Keratinocyte (primary cell): ENCODE measurements around the gene CYP4B1. TPM values are rescaled to one million over a fixed set of nuclear protein-coding genes. Genes with fewer than 3 reads are reported as not detected.
"Not testable (repeated sequence)": the region's sequence is repeated elsewhere in the genome, so short reads cannot be mapped to it uniquely, and the experiment has no call there.

Experiments
- DNase-seq: peaks from one replicate; pipeline ENCODE4 v3.0.0-alpha.2; 2011; ENCODE audit warnings: low read depth, missing footprints, low spot score
- FAIRE-seq: peaks from 2 replicates; lab custom pipeline; 2011; peaks lifted over from hg19 to GRCh38; lab: Jason Lieb, UNC
- H2AFZ ChIP-seq: 2 replicates; pipeline ENCODE4 v1.6.0; 2012; ENCODE audit warnings: low read length, control low read depth, inconsistent platforms; ENCODE audit not compliant: control insufficient read depth
- H3K27ac ChIP-seq: 2 replicates; pipeline ENCODE4 v1.5.1; 2011; ENCODE audit warnings: low read length; ENCODE audit not compliant: control insufficient read depth, insufficient read depth
- H3K27me3 ChIP-seq: 3 replicates; pipeline ENCODE4 v1.6.0; 2011; ENCODE audit warnings: low read length; ENCODE audit not compliant: control insufficient read depth, insufficient read depth; ENCODE audit errors: extremely low read depth
- H3K36me3 ChIP-seq, 2 experiments: 2 replicates in 1 of 2; 3 replicates in 1 of 2; pipeline ENCODE4 v1.5.1; 2011; ENCODE audit warnings: low read length in 2 of 2, mild to moderate bottlenecking in 1 of 2; ENCODE audit not compliant: control insufficient read depth in 2 of 2, insufficient read depth in 2 of 2; ENCODE audit errors: extremely low read depth in 1 of 2
- H3K4me1 ChIP-seq: 3 replicates; pipeline ENCODE4 v1.5.1; 2011; ENCODE audit warnings: low read length; ENCODE audit not compliant: control insufficient read depth, insufficient read depth; ENCODE audit errors: extremely low read depth
- H3K4me2 ChIP-seq: 3 replicates; pipeline ENCODE4 v1.6.0; 2011; ENCODE audit warnings: low read depth, low read length; ENCODE audit not compliant: control insufficient read depth, insufficient read depth; ENCODE audit errors: extremely low read depth
- H3K4me3 ChIP-seq, 3 experiments: fragments of 200-600 bp in 1 of 3; sonication (generic) in 1 of 3; 2 replicates in 2 of 3; 3 replicates in 1 of 3; pipeline ENCODE4 v1.5.1; 2011 to 2016; ENCODE audit warnings: low read length in 3 of 3, mild to moderate bottlenecking in 3 of 3, control low read depth in 2 of 3, inconsistent platforms in 1 of 3, low read depth in 1 of 3, mixed read lengths in 1 of 3, mixed run types in 1 of 3, moderate library complexity in 1 of 3; ENCODE audit not compliant: control insufficient read depth in 2 of 3, insufficient read depth in 2 of 3; ENCODE audit errors: extremely low read depth in 1 of 3
- H3K79me2 ChIP-seq: 2 replicates; pipeline ENCODE4 v1.6.0; 2012; ENCODE audit warnings: low read length; ENCODE audit not compliant: control insufficient read depth, insufficient read depth
- H3K9ac ChIP-seq: 3 replicates; pipeline ENCODE4 v1.6.0; 2011; ENCODE audit warnings: low read length; ENCODE audit not compliant: control insufficient read depth, insufficient read depth; ENCODE audit errors: extremely low read depth
- H3K9me1 ChIP-seq: 3 replicates; pipeline ENCODE4 v1.6.0; 2011; ENCODE audit warnings: low read length; ENCODE audit not compliant: control insufficient read depth, insufficient read depth; ENCODE audit errors: extremely low read depth
- H3K9me3 ChIP-seq: 2 replicates; pipeline ENCODE4 v1.5.1; 2012; ENCODE audit warnings: low read depth, low read length; ENCODE audit not compliant: control insufficient read depth
- H4K20me1 ChIP-seq: 3 replicates; pipeline ENCODE4 v1.6.0; 2011; ENCODE audit warnings: low read length; ENCODE audit not compliant: control insufficient read depth, insufficient read depth; ENCODE audit errors: extremely low read depth
- CTCF ChIP-seq, 3 experiments: IDR thresholded peaks in 1 of 3; conservative IDR thresholded peaks in 1 of 3; optimal IDR thresholded peaks in 1 of 3; 2 replicates in 2 of 3; 3 replicates in 1 of 3; pipeline versions ENCODE3 to v1.5.1; 2011; ENCODE audit warnings: low read length in 3 of 3, mild to moderate bottlenecking in 3 of 3, moderate library complexity in 2 of 3, control low read depth in 1 of 3, inconsistent platforms in 1 of 3; ENCODE audit not compliant: insufficient read depth in 2 of 3; ENCODE audit errors: extremely low read depth in 1 of 3
- EZH2 ChIP-seq: IDR thresholded peaks from one replicate; pipeline ENCODE4 v1.6.1; 2012; ENCODE audit warnings: inconsistent platforms, mild to moderate bottlenecking, low read length, moderate library complexity
- dilution Hi-C: fragments of 300-500 bp; cut with MboI; formaldehyde crosslinking; loops from one replicate; pipeline ENCODE4 v1.7.0; 2020; ENCODE audit warnings: low sequenced_read_pairs; ENCODE audit not compliant: extremely low pct_ligation_motif_present
- polyA plus RNA-seq, 5 experiments: library from polyadenylated mRNA; depleted of rRNA in 3 of 5; stranded (reverse) in 3 of 5; stranded (forward) in 1 of 5; unstranded in 1 of 5; fragments of >200 nt; gene quantifications; 1 replicate in 1 of 5; 2 replicates in 3 of 5; 3 replicates in 1 of 5; pipeline versions ENCODE4 v1.2.1 to v1.2.3, GENCODE V29; 2011 to 2012; ENCODE audit warnings: missing spikeins in 2 of 5, low read depth in 1 of 5, low replicate concordance in 1 of 5

Gene CYP4B1
- polyA plus RNA-seq, 1 donor (not counting 4 experiments of a cell fraction or from before 2014, with no cell fraction given): 2.1 TPM

DNA sequence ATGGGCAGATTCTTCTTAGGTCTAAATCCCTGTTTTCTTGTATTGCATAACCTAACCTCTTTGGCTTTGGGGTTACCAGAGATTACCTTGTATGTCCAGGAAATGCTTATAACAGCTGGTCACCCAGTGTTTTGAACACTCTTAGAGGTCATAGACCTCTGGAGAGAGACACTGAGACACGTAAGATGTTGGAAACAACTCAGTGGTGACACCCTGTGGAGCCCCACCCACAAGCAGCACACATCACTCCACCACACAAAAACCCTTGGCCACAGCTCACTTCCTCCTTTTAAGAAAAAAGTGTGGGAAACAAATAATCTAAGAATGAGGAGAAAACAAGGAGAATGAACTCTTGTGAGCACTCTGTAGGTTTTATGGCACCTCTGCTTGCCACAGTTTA, 26.3 kb upstream of the CYP4B1 start:
- no peaks in the 10 kb centered on the region for H3K36me3 ChIP-seq
- H3K27me3 ChIP-seq: no peaks in the 10 kb centered on the region
- H3K9me1 ChIP-seq: no peaks in the 10 kb centered on the region
- no peaks in the 10 kb centered on the region for H4K20me1 ChIP-seq
- dilution Hi-C loops: no loop called here
- no peak overlapping the region for H2AFZ ChIP-seq
- no peak for DNase-seq
- TF ChIP-seq EZH2 (no peak), CTCF (optimal IDR thresholded peaks at IDR 0.05 in 1 of 3, IDR thresholded peaks at IDR 0.05 in 1 of 3, conservative IDR thresholded peaks at IDR 0.05 in 1 of 3; ENCODE audit: extremely low read depth in 1 of 3, insufficient read depth in 2 of 3, low read length in 3 of 3) (peak in 1 of 3 experiments; percentile 14)
- H3K9me3 ChIP-seq: peaks cover 13% of the 10 kb centered on the region
- no peak overlapping the region for H3K4me3 ChIP-seq
- H3K4me1 ChIP-seq: no peaks in the 10 kb centered on the region
- H3K79me2 ChIP-seq: no peaks in the 10 kb centered on the region
- no peak overlapping the region for H3K4me2 ChIP-seq
- no peak for FAIRE-seq
- H3K27ac ChIP-seq: no peak overlapping the region
- H3K9ac ChIP-seq: no peak overlapping the region

- H3K79me2 ChIP-seq: no peaks in the 10 kb centered on the region
- H2AFZ ChIP-seq: no peak overlapping the region
- no peak overlapping the region for H3K4me2 ChIP-seq
- H3K4me3 ChIP-seq: no peak overlapping the region
- dilution Hi-C loops: no loop called here
- no peak overlapping the region for H3K27ac ChIP-seq
- no peak for TF ChIP-seq CTCF (optimal IDR thresholded peaks at IDR 0.05 in 1 of 3, IDR thresholded peaks at IDR 0.05 in 1 of 3, conservative IDR thresholded peaks at IDR 0.05 in 1 of 3; ENCODE audit: extremely low read depth in 1 of 3, insufficient read depth in 2 of 3, low read length in 3 of 3)
- no peak for TF ChIP-seq EZH2
- H3K9me1 ChIP-seq: no peaks in the 10 kb centered on the region
- H3K4me1 ChIP-seq: no peaks in the 10 kb centered on the region
- no peaks in the 10 kb centered on the region for H4K20me1 ChIP-seq
- no peak overlapping the region for H3K9ac ChIP-seq
- FAIRE-seq (no peak), DNase-seq (no peak)
- H3K27me3 ChIP-seq: no peaks in the 10 kb centered on the region
- peaks cover 13% of the 10 kb centered on the region for H3K9me3 ChIP-seq
- no peaks in the 10 kb centered on the region for H3K36me3 ChIP-seq
These were observed 24.5 kb upstream of the CYP4B1 start for GRCh38 chr1:46774297-46774696.

- H3K27ac ChIP-seq, H2AFZ ChIP-seq, H3K9me3 ChIP-seq, dilution Hi-C loops, H3K9ac ChIP-seq, H3K4me1 ChIP-seq, H3K4me3 ChIP-seq, H3K79me2 ChIP-seq, H3K9me1 ChIP-seq, H4K20me1 ChIP-seq, H3K36me3 ChIP-seq, FAIRE-seq, H3K4me2 ChIP-seq, H3K27me3 ChIP-seq, DNase-seq: not testable (repeated sequence)
These were observed 20.4 kb upstream of the CYP4B1 start for GRCh38 chr1:46778456-46778855.
